TTC549 (cell line): ENCODE data around the gene KCNG4.
"Not testable (repeated sequence)": the region's sequence is repeated elsewhere in the genome, so short reads cannot be mapped to it uniquely, and the experiment has no call there.

Source experiments
- FAIRE-seq: peaks from 2 replicates; lab custom pipeline; 2012; peaks lifted over from hg19 to GRCh38; lab: Jason Lieb, UNC

Gene KCNG4

DNA sequence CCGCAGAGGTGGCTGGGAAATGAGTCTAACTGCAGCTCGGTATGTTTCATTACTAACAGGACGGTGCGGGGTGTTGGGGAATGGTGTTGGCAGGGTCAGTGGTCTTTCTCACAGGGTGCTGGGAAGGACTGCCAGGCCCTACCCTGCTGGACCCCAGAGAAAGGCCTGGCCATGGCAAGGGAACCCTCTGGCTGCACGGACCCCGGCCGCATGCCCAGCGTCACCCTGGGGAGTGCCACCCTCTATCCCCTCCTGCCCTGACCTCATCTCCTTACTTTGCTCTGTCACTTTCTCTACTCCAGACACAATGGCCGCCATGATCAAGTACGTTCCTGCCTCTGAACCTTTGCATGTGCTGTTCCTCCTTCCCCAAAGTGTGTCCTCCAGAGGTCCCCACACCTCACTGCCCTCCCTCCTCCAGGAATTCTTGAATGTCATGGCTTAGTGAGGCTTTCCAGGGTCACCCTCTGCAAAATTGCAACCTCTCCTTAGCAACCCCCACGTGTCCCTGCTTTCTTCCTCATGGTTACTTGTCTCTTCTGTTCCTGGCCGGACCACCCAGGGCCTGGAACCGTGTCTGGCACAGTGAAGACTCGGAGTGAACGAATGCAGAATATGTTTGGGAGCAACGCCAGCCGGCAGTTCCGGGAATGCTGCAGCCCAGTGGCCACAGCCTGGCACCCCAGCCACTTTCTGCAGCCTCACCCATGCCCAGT lies 33.7 kb downstream of the KCNG4 start:
- no peak for FAIRE-seq

DNA sequence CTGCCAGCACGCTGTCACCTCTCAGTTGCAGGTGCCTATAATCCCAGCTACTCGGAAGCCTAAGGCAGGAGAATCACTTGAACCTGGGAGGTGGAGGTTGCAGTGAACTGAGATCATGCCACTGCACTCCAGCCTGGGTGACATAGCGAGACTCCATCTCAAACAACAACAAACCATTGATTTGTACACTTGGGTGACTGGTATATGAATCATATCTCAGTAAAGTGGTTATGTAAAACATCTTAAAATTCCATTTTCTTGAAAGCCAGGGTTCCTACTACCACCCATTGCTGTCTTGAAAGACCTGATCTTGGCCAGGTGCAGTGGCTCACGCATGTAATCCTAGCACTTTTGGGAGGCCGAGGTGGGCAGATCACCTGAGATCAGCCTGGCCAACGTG lies 34.7 kb downstream of the KCNG4 start:
- FAIRE-seq: not testable (repeated sequence)

DNA sequence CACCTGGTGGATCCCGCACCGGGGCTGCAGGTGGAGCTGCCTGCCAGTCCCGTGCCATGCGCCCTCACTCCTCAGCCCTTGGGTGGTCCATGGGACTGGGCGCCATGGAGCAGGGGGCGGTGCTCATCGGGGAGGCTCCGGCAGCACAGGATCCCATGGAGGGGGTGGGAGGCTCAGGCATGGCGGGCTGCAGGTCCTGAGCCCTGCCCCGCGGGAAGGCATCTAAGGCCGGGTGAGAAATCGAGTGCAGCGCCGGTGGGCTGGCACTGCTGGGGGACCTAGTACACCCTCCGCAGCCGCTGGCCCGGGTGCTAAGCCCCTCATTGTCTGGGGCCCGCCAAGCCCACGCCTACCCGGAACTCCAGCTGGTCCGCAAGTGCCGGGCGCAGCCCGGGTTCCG lies 35.3 kb downstream of the KCNG4 start:
- FAIRE-seq: not testable (repeated sequence)

DNA sequence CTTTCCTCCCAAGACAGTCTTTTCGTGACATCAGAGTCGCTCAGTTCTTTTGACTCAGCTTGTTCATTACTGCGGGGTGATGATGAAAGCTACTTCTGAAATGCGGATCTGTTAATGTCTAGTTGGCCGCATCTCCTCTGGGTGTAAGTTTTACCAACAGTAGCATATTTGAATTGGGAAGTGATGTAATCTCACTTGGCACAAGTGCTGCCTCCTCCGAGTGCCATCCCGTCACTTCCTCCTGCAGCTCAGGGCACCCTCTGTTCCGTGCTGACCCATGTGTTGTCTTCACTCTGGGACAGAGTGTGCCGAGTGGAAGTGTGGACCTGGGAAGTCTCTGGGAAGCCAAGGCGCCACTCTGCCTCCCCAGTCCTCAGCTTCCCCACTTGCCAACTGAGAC lies 40.0 kb downstream of the KCNG4 start:
- FAIRE-seq: no peak

- FAIRE-seq: no peak
Observed at GRCh38 chr16:84199097-84199496, 40.7 kb downstream of the KCNG4 start.

GRCh38 chr16:84198401-84198800 lies 41.4 kb downstream of the KCNG4 start:
- no peak for FAIRE-seq

DNA sequence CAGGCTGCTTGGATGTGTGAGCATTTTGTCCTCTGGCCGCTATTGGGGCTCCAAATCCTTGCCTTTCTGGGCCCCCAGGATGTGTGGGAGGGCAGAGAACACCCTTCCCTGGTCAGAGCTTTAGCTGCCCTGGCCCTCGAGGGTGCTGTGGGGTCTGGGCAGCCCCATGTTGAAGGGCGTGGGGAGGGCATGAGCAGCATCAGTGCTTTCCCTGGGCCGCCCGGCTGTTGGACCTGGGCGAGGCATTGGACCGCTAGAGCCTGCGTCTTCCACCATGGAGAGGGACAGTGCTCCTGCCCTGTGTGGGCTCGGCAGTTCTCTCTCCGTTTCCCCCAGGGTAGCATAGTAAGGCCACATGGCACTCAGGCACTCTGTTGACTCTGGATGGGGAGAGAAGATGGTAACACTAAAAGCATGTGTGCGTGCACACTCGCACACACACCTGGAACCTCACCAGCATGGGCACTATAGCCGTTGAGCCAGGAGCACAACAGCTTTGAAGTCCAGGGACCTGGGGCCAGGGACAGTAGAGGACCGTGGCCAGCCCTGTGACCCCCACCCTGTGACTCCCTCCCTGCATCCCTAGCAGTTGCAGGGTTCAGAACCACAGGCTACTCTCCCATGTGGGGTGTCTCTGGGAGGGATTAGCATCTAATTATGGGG lies 42.2 kb downstream of the KCNG4 start:
- no peak for FAIRE-seq

GRCh38 chr16:84196727-84197394 lies 43.0 kb downstream of the KCNG4 start:
- no peak for FAIRE-seq

GRCh38 chr16:84196101-84196500 lies 43.7 kb downstream of the KCNG4 start:
- FAIRE-seq: no peak

DNA sequence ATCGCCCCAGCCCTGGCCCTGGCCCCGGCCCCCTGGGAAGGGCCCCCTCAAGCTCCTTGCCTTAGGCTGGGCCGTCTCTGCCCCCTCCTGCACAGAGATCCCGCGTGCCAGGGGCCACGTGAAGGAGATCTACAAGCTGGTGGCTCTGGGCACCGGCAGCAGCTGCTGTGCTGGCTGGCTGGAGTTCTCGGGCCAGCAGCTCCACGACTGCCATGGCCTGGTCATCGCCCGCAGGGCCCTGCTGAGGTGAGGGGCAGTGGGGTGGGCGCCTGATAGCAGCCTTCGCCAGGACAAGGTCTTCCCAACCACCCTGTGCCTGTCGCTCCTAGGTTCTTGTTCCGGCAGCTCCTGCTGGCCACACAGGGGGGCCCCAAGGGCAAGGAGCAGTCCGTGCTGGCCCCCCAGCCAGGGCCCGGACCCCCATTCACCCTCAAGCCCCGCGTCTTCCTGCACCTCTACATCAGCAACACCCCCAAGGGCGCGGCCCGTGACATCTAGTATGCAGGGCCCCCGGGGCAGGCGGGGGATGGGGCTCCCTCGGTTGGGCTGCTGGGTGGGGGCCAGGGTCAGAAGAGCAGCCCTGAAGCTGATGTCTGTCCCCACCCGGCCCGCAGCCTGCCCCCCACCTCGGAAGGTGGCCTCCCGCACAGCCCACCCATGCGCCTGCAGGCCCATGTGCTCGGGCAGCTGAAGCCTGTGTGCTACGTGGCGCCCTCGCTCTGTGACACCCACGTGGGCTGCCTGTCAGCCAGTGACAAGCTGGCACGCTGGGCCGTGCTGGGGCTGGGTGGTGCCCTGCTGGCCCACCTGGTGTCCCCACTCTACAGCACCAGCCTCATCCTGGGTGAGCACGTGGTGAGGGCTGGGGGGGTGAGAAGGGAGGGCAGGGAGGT lies 44.4 kb downstream of the KCNG4 start:
- no peak for FAIRE-seq

DNA sequence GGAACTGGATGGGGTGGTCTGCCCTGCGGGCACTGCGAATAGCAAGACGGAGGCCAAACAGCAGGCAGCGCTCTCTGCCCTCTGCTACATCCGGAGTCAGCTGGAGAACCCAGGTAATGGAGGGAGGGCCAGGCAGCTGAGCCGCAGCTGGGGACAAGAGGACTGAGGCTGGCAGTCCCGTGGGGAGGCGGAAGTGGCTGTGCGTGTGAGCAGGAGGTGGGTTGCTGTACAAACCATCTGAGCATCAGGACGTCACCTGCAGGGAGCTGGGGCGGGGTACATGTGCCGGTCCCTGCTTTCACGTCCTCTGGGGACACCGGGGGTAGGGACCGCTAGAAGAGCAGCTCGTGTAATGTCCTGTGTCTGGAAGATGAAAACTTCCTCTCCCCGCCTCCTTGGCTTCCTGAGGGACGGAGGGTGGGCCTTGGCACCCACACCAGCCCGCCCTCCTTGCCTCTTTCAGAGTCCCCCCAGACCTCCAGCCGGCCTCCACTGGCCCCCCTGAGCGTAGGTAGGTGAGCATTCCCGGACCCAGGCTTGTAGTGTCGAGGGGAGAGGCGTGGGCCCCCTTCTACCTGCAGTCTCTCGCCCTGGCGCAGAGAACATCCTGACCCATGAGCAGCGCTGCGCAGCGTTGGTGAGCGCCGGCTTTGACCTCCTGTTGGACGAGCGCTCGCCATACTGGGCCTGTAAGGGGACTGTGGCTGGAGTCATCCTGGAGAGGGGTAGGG lies 45.2 kb downstream of the KCNG4 start:
- FAIRE-seq: no peak

DNA sequence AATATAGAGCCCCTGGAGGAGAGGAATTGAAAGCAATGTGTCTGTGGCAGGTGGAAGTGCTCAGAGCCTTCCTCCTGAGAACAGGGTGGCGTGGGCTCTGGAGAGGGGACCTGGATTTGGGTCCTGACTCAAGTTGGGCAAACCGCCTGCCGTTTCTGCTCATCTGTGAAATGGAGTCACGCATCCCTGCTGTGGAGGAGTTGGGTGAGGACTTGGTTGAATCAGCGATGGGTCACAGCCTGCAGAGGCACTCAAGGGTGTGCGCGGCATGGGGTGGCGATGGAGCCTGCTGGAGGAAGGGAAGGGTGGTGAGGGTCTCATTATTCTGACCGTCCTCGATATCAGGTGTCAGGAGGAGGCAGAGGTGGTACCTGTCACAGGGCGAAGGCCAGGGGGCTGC lies 45.8 kb downstream of the KCNG4 start:
- FAIRE-seq: no peak

DNA sequence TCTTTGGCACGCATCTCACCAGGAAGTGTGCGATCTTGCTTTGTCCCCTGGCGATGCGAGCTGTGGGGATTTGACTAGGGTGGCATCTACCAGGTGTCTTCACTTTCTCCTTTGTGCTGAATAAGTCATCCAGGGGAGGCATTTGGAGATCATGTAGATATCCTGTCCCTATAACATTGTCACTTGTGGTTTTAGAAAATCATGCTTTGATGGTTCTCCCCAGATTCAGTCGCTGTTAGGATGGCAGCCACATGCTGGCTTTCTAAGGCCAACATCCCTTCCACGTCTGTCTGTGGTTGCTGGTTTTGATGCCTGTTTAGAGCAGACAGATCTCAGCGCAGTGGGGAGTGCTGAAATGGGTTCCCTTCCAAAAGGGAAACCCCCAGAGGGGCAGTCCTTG lies 46.3 kb downstream of the KCNG4 start:
- no peak for FAIRE-seq

GRCh38 chr16:84191466-84191865 lies 48.3 kb downstream of the KCNG4 start:
- no peak for FAIRE-seq

- FAIRE-seq: no peak
Observed at GRCh38 chr16:84190731-84191388, 49.0 kb downstream of the KCNG4 start, which contains the start of gene ADAD2. Gene ADAD2, plus strand, starts transcription at chr16:84191157. Its CDS starts 74 bp downstream, at chr16:84191231.

DNA sequence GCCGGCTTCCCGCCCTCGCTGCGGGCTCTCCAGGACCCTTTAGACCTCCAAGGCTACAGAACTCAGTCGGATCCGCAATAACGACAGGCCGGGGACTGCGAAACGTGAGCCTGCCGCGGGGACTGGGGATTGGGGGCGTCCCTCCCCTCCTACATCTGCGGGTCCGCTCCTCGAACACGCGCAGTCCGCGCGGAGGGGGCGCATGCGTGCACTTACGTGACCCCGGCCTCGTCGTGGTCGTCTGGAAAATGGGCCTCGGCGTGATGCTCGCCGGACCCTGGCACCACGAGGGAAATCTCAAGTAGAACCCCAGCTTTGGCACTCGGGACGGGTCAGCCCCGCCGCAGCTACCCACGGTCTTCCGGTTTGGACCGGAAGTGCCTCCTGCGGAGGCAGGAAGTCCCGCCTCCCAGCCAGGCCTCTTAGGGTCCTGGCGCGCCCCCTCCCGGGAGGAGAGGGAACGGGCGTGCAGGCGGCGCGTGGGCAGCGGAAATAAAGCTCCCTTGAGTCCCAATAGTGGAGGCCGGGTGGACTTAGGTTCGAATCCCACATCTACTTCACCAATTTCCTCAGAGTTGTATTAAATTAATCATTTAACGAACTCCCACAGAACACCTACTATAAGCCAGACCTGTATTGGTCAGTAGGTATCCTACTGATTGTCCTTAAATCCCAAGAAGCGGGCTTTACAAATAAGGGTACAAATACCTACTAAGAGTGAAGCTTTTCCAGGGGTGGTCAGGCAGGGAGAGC lies 53.0 kb downstream of the KCNG4 start, which contains the start of gene TAF1C:
TSS of gene TAF1C (minus strand) at position 373 of the 753 bp plus-strand sequence. CDS start 2,069 bp downstream, outside the sequence.
- FAIRE-seq: peak; percentile 43

DNA sequence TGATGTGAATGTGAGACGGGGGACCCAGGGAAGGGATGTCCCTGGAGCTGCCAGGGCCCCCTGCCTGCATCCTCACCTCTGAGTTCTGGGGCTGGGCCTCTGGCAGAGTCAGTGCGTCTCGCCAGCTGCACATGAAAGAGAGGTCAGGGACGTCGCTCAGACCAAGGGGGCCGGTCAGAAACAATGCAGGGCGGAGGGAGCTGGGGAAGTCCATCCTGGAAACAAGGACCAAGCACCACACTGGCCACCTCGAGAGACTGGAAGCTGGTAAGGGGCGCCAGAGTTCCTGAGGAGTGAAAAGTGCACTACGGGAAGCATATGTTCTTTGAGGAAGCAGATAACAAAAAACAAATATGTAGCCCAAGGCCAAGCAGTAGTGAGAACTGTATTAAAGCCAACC lies 55.0 kb downstream of the KCNG4 start:
- FAIRE-seq: no peak

GRCh38 chr16:84183911-84184591 lies 55.8 kb downstream of the KCNG4 start:
- FAIRE-seq: no peak

DNA sequence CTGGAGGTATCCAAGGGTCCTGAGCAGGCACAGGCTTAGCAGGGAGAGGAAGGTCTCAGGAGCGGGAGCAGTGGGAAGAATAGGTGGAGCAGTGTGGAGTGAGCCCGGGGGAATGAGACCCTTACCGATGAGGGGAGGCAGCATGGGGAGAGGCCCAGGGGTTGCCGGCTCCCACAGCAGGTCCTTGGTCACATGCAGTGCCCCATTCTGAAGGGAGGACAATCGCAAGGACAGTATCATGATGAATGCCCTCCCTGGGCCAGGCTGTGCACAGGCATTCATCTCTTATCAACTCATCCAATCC lies 56.3 kb downstream of the KCNG4 start:
- no peak for FAIRE-seq
